ENCODE measurements around the gene UTS2B. TPM values are rescaled to one million over a fixed set of nuclear protein-coding genes. Genes with fewer than 3 reads are reported as not detected.

The UTS2B gene
- total and polyA plus RNA-seq, 4 donors = 0.10 to 0.76 TPM; not detected in 2

- Histone ChIP-seq H3K4me3 (ENCODE audit: low read depth in 1 of 3, low read length in 3 of 3) (no peak overlapping the region), H3K27ac (ENCODE audit: low read depth in 1 of 2, low read length in 2 of 2) (no peak overlapping the region), H3K9me3 (ENCODE audit: control insufficient read depth in 4 of 4, low read length in 3 of 4) (no peaks in the 10 kb centered on the region), H3K9ac (ENCODE audit: low read depth in 1 of 2, low read length in 2 of 2) (no peak overlapping the region), H3K4me1 (ENCODE audit: control insufficient read depth in 4 of 4, insufficient read depth in 4 of 4, low read length in 3 of 4) (no peaks in the 10 kb centered on the region), H3K27me3 (ENCODE audit: control insufficient read depth in 4 of 4, insufficient read depth in 4 of 4, low read length in 3 of 4) (no peaks in the 10 kb centered on the region), H3K36me3 (ENCODE audit: control insufficient read depth in 4 of 4, insufficient read depth in 3 of 4, low read depth in 1 of 4, low read length in 3 of 4) (no peaks in the 10 kb centered on the region)
- no peak for DNase-seq (ENCODE audit: low spot score)
- TF ChIP-seq RXRA (IDR thresholded peaks at IDR 0.05) (no peak), JUND (IDR thresholded peaks at IDR 0.05) (no peak), FOXA2 (IDR thresholded peaks at IDR 0.05) (no peak), YY1 (IDR thresholded peaks at IDR 0.05) (no peak), REST (IDR thresholded peaks at IDR 0.05) (no peak), SP1 (IDR thresholded peaks at IDR 0.05) (no peak), HNF4A (conservative IDR thresholded peaks at IDR 0.05) (no peak), RAD21 (IDR thresholded peaks at IDR 0.05) (no peak), CTCF (IDR thresholded peaks at IDR 0.05; ENCODE audit: low read depth, low read length, missing input control) (no peak), MAX (IDR thresholded peaks at IDR 0.05) (no peak), GABPA (IDR thresholded peaks at IDR 0.05 in 1 of 2, conservative IDR thresholded peaks at IDR 0.05 in 1 of 2) (no peak), TAF1 (conservative IDR thresholded peaks at IDR 0.05) (no peak), HNF4G (IDR thresholded peaks at IDR 0.05) (no peak), EGR1 (IDR thresholded peaks at IDR 0.05; ENCODE audit: low read depth in 2 of 2) (no peak), ATF3 (IDR thresholded peaks at IDR 0.05) (no peak), NR2F2 (IDR thresholded peaks at IDR 0.05) (no peak), FOXA1 (IDR thresholded peaks at IDR 0.05) (no peak), ZBTB33 (IDR thresholded peaks at IDR 0.05) (no peak)
These were observed 31.5 kb downstream of the UTS2B start for GRCh38 chr3:191298846-191299245.

All from liver (tissue), 9 donors.